ENCODE results near the gene ATG14. TPM values are rescaled to one million over a fixed set of nuclear protein-coding genes. Genes with fewer than 3 reads are reported as not detected.
A peak's percentile ranks its signal among the peaks of the same experiment; 100 is the strongest.
"Not testable (repeated sequence)": the region's sequence is repeated elsewhere in the genome, so short reads cannot be mapped to it uniquely, and the experiment has no call there.

ATG14 gene
- total and polyA plus RNA-seq, 2 experiments from 2014 or later: 3.8 to 14.7 TPM

- Histone ChIP-seq H3K27me3 (replicated peaks; ENCODE audit: insufficient read depth) (no peaks in the 10 kb centered on the region), H3K4me2 (ENCODE audit: unreplicated experiment) (no peak overlapping the region), H2AFZ (no peak overlapping the region), H4K20me1 (ENCODE audit: insufficient read depth) (no peaks in the 10 kb centered on the region), H3K4me3 (no peak overlapping the region), H3K9ac (no peak overlapping the region), H3F3A (ENCODE audit: insufficient read depth) (peaks cover 23% of the 10 kb centered on the region; the same call in 1 of the 2 replicates), H3K4me1 (ENCODE audit: insufficient read depth) (peaks cover 31% of the 10 kb centered on the region), H3K27ac (no peak overlapping the region), H3K9me3 (ENCODE audit: low read depth) (no peaks in the 10 kb centered on the region), H3K9me2 (ENCODE audit: insufficient read depth) (no peaks in the 10 kb centered on the region), H3K79me2 (ENCODE audit: insufficient read depth) (peaks cover 4% of the 10 kb centered on the region; the same call in 1 of the 2 replicates), H3K36me3 (ENCODE audit: low read depth) (peaks cover 10% of the 10 kb centered on the region; the same call in 1 of the 2 replicates)
- DNase-seq: no peak
- in situ Hi-C loops (cut with MboI): no loop called here
- TF ChIP-seq EZH2 (IDR thresholded peaks at IDR 0.05; ENCODE audit: insufficient read depth, poor library complexity, severe bottlenecking) (no peak), EZH2phosphoT487 (IDR thresholded peaks at IDR 0.05; ENCODE audit: insufficient read depth, low read depth) (no peak)
- WGBS, 2 experiments (ENCODE audit: low coverage in 1 of 2, low lambda C conversion rate in 2 of 2, missing lambda C conversion rate in 2 of 2): 94 to 98% methylated on average over 4 of the region's 4 CpGs
Observed at GRCh38 chr14:55387121-55387520, 24.5 kb downstream of the ATG14 start.

- no peaks in the 10 kb centered on the region for H3K79me2 ChIP-seq (ENCODE audit: insufficient read depth)
- 96 to 100% methylated on average over 6 of the region's 6 CpGs for WGBS, 2 experiments (ENCODE audit: low coverage in 1 of 2, low lambda C conversion rate in 2 of 2, missing lambda C conversion rate in 2 of 2)
- no peak for TF ChIP-seq EZH2 (IDR thresholded peaks at IDR 0.05; ENCODE audit: insufficient read depth, poor library complexity, severe bottlenecking)
- TF ChIP-seq EZH2phosphoT487 (IDR thresholded peaks at IDR 0.05; ENCODE audit: insufficient read depth, low read depth): no peak
Observed at GRCh38 chr14:55386037-55386808, 25.4 kb downstream of the ATG14 start.

GRCh38 chr14:55384536-55384935 lies 27.1 kb downstream of the ATG14 start:
- H3K27ac ChIP-seq: no peak overlapping the region
- in situ Hi-C loops (cut with MboI): no loop called here
- no peak overlapping the region for H3K9ac ChIP-seq
- H3K79me2 ChIP-seq (ENCODE audit: insufficient read depth): no peaks in the 10 kb centered on the region
- 65 to 80% methylated on average over 3 of the region's 3 CpGs for WGBS, 2 experiments (ENCODE audit: low coverage in 1 of 2, low lambda C conversion rate in 2 of 2, missing lambda C conversion rate in 2 of 2)
- H3K4me2 ChIP-seq (ENCODE audit: unreplicated experiment): no peak overlapping the region
- no peak overlapping the region for H2AFZ ChIP-seq
- H3K9me3 ChIP-seq (ENCODE audit: low read depth): no peaks in the 10 kb centered on the region
- H3K9me2 ChIP-seq (ENCODE audit: insufficient read depth): no peaks in the 10 kb centered on the region
- H3K27me3 ChIP-seq (replicated peaks; ENCODE audit: insufficient read depth): no peaks in the 10 kb centered on the region
- DNase-seq: no peak
- H4K20me1 ChIP-seq (ENCODE audit: insufficient read depth): no peaks in the 10 kb centered on the region
- peaks cover 12% of the 10 kb centered on the region; the same call in 1 of the 2 replicates for H3F3A ChIP-seq (ENCODE audit: insufficient read depth)
- H3K4me3 ChIP-seq: no peak overlapping the region
- peaks cover 25% of the 10 kb centered on the region for H3K4me1 ChIP-seq (ENCODE audit: insufficient read depth)
- H3K36me3 ChIP-seq (ENCODE audit: low read depth): peaks cover 17% of the 10 kb centered on the region; the same call in 1 of the 2 replicates
- TF ChIP-seq EZH2 (IDR thresholded peaks at IDR 0.05; ENCODE audit: insufficient read depth, poor library complexity, severe bottlenecking) (no peak), EZH2phosphoT487 (IDR thresholded peaks at IDR 0.05; ENCODE audit: insufficient read depth, low read depth) (no peak)

More at GRCh38 chr14:55386037-55386808, 25.4 kb downstream of the ATG14 start:
- no peaks in the 10 kb centered on the region for H4K20me1 ChIP-seq (ENCODE audit: insufficient read depth)
- no peak overlapping the region for H2AFZ ChIP-seq
- H3K9ac ChIP-seq: no peak overlapping the region
- H3F3A ChIP-seq (ENCODE audit: insufficient read depth): peaks cover 23% of the 10 kb centered on the region; the same call in 1 of the 2 replicates
- no peak overlapping the region for H3K27ac ChIP-seq
- no peak for DNase-seq
- peaks cover 31% of the 10 kb centered on the region for H3K4me1 ChIP-seq (ENCODE audit: insufficient read depth)
- H3K9me3 ChIP-seq (ENCODE audit: low read depth): no peaks in the 10 kb centered on the region
- H3K4me3 ChIP-seq: no peak overlapping the region
- H3K4me2 ChIP-seq (ENCODE audit: unreplicated experiment): no peak overlapping the region
- H3K27me3 ChIP-seq (replicated peaks; ENCODE audit: insufficient read depth): no peaks in the 10 kb centered on the region
- H3K36me3 ChIP-seq (ENCODE audit: low read depth): peaks cover 16% of the 10 kb centered on the region
- in situ Hi-C loops (cut with MboI): no loop called here
- no peaks in the 10 kb centered on the region for H3K9me2 ChIP-seq (ENCODE audit: insufficient read depth)

GRCh38 chr14:55383541-55384140 lies 28.0 kb downstream of the ATG14 start:
- DNase-seq: no peak
- Histone ChIP-seq H3K36me3 (ENCODE audit: low read depth) (peaks cover 17% of the 10 kb centered on the region), H3K4me3 (no peak overlapping the region), H3F3A (ENCODE audit: insufficient read depth) (peaks cover 3% of the 10 kb centered on the region; the same call in 1 of the 2 replicates), H4K20me1 (ENCODE audit: insufficient read depth) (no peaks in the 10 kb centered on the region), H3K27me3 (replicated peaks; ENCODE audit: insufficient read depth) (no peaks in the 10 kb centered on the region), H3K27ac (peak overlapping the region; percentile 45; the same call in 1 of the 2 replicates), H3K4me2 (ENCODE audit: unreplicated experiment) (no peak overlapping the region), H3K9me2 (ENCODE audit: insufficient read depth) (no peaks in the 10 kb centered on the region), H2AFZ (no peak overlapping the region), H3K9ac (no peak overlapping the region), H3K9me3 (ENCODE audit: low read depth) (no peaks in the 10 kb centered on the region), H3K79me2 (ENCODE audit: insufficient read depth) (no peaks in the 10 kb centered on the region), H3K4me1 (ENCODE audit: insufficient read depth) (peaks cover 16% of the 10 kb centered on the region)
- no peak for TF ChIP-seq EZH2 (IDR thresholded peaks at IDR 0.05; ENCODE audit: insufficient read depth, poor library complexity, severe bottlenecking)
- TF ChIP-seq EZH2phosphoT487 (IDR thresholded peaks at IDR 0.05; ENCODE audit: insufficient read depth, low read depth): no peak
- WGBS, 2 experiments (ENCODE audit: low coverage in 1 of 2, low lambda C conversion rate in 2 of 2, missing lambda C conversion rate in 2 of 2): 90% methylated on average over 5 of the region's 5 CpGs
- in situ Hi-C loops (cut with MboI): no loop called here

GRCh38 chr14:55383056-55383466 lies 28.6 kb downstream of the ATG14 start:
- H3K9ac ChIP-seq; H3K4me3 ChIP-seq; H3K9me3 ChIP-seq (ENCODE audit: low read depth); H3F3A ChIP-seq (ENCODE audit: insufficient read depth); H2AFZ ChIP-seq; H3K27me3 ChIP-seq (replicated peaks; ENCODE audit: insufficient read depth); H4K20me1 ChIP-seq (ENCODE audit: insufficient read depth); in situ Hi-C loops (cut with MboI); H3K79me2 ChIP-seq (ENCODE audit: insufficient read depth); H3K9me2 ChIP-seq (ENCODE audit: insufficient read depth): not testable (repeated sequence)
- WGBS, 2 experiments (ENCODE audit: low coverage in 1 of 2, low lambda C conversion rate in 2 of 2, missing lambda C conversion rate in 2 of 2): 37 to 45% methylated on average over 10 of the region's 10 CpGs
- Histone ChIP-seq H3K4me1 (ENCODE audit: insufficient read depth) (peaks cover 12% of the 10 kb centered on the region; the same call in 1 of the 2 replicates), H3K4me2 (ENCODE audit: unreplicated experiment) (peak overlapping the region; percentile 5), H3K27ac (peak overlapping the region; percentile 45), H3K36me3 (ENCODE audit: low read depth) (peaks cover 17% of the 10 kb centered on the region)
- DNase-seq: peak; percentile 23

Measured in GM23248 (cell line).